ENCODE results near the gene AFTPH.

AFTPH gene

DNA sequence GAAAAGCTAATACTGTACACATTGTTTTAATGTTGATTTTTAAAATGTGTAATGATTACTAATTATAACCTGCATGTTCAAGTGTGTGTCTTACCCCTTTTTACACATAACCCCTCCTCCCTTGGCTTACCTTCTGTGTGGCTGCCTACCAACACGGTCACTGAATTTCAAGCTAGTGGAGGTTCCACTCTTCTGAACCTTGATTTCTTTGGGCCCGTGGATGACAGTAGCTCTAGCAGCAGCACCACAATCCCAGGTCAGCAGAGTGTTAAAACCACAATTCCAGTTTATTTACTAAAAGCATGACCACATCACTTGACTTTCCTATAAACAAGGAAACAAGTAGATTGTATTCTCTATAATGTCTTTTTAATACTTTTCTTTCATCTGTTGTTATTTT lies 56.9 kb downstream of the AFTPH start:
- DNase-seq (ENCODE audit: insufficient read length, low spot score) = no peak
- no peak for FAIRE-seq
- no peak for TF ChIP-seq POLR2AphosphoS5 (IDR thresholded peaks at IDR 0.05; ENCODE audit: low read depth, low read length)
- TF ChIP-seq SPI1 (IDR thresholded peaks at IDR 0.05; ENCODE audit: low read depth, low read length) = no peak
- no peak for TF ChIP-seq PAX5 (IDR thresholded peaks at IDR 0.05; ENCODE audit: insufficient read depth, low read length, severe bottlenecking)
- TF ChIP-seq TAF1 (IDR thresholded peaks at IDR 0.05; ENCODE audit: low read depth, low read length) = no peak
- TF ChIP-seq POU2F2 (IDR thresholded peaks at IDR 0.05; ENCODE audit: low read depth, low read length) = no peak
- no peak for TF ChIP-seq POLR2A (IDR thresholded peaks at IDR 0.05; ENCODE audit: low read depth, low read length)

DNA sequence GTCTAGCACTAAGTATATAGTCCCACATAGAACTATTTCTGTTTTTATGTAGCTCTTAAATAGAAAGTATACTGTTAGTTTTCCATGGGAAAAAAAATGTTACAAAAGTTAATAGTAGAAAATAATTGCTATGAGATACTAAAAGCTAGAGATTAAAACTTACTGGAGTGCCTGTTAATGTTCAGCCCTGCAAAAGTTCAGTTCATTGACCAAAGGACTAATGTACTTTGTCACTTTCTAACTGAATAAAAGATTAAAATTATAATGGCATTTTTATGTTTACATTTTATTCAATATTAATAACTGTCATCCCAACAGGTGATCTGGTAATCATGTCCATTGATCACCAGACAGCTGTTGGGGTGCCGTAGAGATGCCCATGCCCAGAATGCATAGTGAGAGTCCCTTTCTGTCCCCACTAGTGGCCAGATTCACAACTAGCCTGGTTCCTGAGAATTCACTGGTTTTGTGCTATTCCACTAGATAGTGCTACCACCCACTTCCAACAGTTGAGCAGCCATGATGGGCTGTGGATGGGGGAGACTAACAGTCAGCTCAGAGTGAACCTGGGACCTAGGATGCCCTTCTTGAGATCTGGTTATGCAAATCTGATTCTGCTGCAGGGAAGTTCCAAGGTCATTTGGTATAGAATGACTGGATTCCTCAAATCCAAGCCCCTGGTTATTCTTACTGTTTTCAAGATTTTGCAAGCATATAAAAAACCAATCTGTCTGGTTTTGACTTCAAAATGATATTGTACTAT lies 57.8 kb downstream of the AFTPH start:
- DNase-seq (ENCODE audit: insufficient read length, low spot score) (no peak), FAIRE-seq (peak; percentile 80)
- no peak for TF ChIP-seq POLR2AphosphoS5 (IDR thresholded peaks at IDR 0.05; ENCODE audit: low read depth, low read length)
- TF ChIP-seq POU2F2 (IDR thresholded peaks at IDR 0.05; ENCODE audit: low read depth, low read length) = peak; percentile 73; the same call in 1 of the 2 replicates

DNA sequence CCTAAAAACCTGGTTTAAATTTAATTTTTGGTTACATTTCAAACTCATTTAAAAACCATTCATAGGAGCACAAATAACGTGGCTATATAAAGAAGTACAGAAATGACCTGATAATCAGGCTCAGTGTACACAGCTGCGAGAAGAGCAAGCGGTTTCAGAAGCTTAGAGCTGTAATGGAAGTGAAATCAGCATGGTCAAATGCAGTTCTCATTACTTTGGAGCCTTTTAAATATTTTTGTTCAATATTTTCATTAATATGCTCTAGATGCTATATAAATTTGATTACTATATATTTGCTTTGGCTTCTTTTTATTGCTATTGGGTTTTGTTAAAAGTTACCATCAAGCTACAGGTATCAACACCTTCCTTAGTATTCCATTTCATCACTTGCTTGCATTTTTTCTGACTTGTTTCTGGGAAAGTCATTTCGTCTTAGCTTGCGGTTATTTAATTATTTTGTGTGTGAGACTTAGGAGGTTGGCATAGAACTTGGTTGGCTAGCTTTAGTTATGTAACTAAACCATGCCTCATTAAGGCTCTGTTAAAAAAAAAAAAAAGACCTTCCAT lies 58.7 kb downstream of the AFTPH start:
- FAIRE-seq = no peak
- no peak for DNase-seq (ENCODE audit: insufficient read length, low spot score)
- no peak for TF ChIP-seq POLR2A (IDR thresholded peaks at IDR 0.05; ENCODE audit: low read depth, low read length)
- TF ChIP-seq POU2F2 (IDR thresholded peaks at IDR 0.05; ENCODE audit: low read depth, low read length) = no peak
- TF ChIP-seq PAX5 (IDR thresholded peaks at IDR 0.05; ENCODE audit: insufficient read depth, low read length, severe bottlenecking) = no peak
- 0 out of 2 replicates have a peak, but pooled peaks have one; percentile 19 for TF ChIP-seq SPI1 (IDR thresholded peaks at IDR 0.05; ENCODE audit: low read depth, low read length)
- no peak for TF ChIP-seq TAF1 (IDR thresholded peaks at IDR 0.05; ENCODE audit: low read depth, low read length)
- TF ChIP-seq POLR2AphosphoS5 (IDR thresholded peaks at IDR 0.05; ENCODE audit: low read depth, low read length) = no peak

DNA sequence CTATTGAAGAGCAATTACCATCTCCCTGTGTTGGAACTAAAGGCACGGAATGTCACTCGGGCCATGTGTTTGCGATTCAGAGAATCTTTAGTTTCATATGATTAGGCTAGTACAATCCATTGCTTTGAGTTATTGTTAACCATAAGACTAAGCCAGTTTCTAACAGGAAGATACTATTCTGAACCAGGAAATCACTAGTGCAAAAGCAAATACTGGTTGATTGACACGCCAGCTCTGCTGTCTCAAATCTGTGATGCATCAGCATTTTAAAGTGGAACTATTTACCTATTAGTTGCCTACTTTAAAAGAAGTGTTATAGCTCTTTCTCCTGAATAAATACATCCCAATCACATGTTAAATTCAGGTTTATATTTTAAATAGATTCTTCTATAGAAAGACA lies 61.9 kb downstream of the AFTPH start:
- peak; percentile 76 for FAIRE-seq
- TF ChIP-seq PAX5 (IDR thresholded peaks at IDR 0.05; ENCODE audit: insufficient read depth, low read length, severe bottlenecking) = no peak
- no peak for TF ChIP-seq TAF1 (IDR thresholded peaks at IDR 0.05; ENCODE audit: low read depth, low read length)
- TF ChIP-seq POLR2A (IDR thresholded peaks at IDR 0.05; ENCODE audit: low read depth, low read length) = no peak
- no peak for TF ChIP-seq POU2F2 (IDR thresholded peaks at IDR 0.05; ENCODE audit: low read depth, low read length)
- no peak for TF ChIP-seq POLR2AphosphoS5 (IDR thresholded peaks at IDR 0.05; ENCODE audit: low read depth, low read length)
- no peak for TF ChIP-seq SPI1 (IDR thresholded peaks at IDR 0.05; ENCODE audit: low read depth, low read length)
- no peak for DNase-seq (ENCODE audit: insufficient read length, low spot score)

DNA sequence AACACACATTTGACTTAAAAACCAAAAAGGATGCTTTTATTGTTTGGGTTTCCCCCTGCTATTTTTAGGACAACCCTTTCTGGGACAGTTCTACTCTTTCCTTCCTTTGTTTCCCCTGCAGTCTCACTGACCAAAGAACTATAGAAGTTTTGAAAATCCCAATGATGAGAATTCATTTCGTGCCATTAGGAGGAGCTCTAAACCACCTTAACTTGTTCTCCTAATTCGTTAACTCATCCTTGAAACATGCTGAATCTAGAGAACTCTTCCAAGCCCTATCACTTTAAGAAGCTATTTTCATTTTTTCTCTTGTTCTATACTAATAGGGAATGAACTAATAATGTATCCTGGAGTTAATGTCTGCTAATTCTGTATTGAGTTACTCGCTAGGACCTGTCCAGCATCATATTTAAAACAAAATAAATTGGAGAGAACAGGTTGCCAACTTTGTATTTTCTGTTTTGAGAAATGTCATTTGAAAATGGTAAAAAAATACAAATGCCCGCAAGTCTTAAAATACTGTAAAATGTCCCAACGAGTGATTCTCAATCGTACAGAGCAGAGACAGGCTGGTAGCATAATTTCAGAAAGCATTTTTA lies 62.9 kb downstream of the AFTPH start:
- FAIRE-seq (peak; percentile 84), DNase-seq (ENCODE audit: insufficient read length, low spot score) (no peak)
- TF ChIP-seq POU2F2 (IDR thresholded peaks at IDR 0.05; ENCODE audit: low read depth, low read length) (no peak), POLR2AphosphoS5 (IDR thresholded peaks at IDR 0.05; ENCODE audit: low read depth, low read length) (no peak), SPI1 (IDR thresholded peaks at IDR 0.05; ENCODE audit: low read depth, low read length) (no peak), PAX5 (IDR thresholded peaks at IDR 0.05; ENCODE audit: insufficient read depth, low read length, severe bottlenecking) (no peak)

DNA sequence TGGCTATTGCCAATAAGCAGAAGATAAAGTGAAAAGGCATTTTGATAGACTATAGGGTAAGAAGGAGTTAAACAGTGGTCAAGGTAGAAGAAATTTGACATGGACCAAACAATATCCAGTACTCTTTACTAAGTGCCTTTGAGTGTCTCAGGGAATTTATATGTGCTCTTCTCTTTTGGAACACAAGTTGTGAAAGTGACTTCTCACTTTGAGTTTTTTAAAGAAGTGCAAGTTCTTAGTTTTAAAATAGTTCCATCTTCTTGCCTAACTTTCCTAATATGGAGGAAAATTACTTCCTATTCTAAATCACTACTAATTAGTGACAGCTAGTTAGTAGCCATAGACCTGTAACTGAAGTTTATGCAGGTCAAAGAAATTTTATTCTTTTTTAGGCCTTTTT lies 63.4 kb downstream of the AFTPH start:
- DNase-seq (ENCODE audit: insufficient read length, low spot score) (no peak), FAIRE-seq (peak; percentile 54)
- TF ChIP-seq POU2F2 (IDR thresholded peaks at IDR 0.05; ENCODE audit: low read depth, low read length) (no peak), SPI1 (IDR thresholded peaks at IDR 0.05; ENCODE audit: low read depth, low read length) (no peak), POLR2A (IDR thresholded peaks at IDR 0.05; ENCODE audit: low read depth, low read length) (no peak), PAX5 (IDR thresholded peaks at IDR 0.05; ENCODE audit: insufficient read depth, low read length, severe bottlenecking) (no peak), POLR2AphosphoS5 (IDR thresholded peaks at IDR 0.05; ENCODE audit: low read depth, low read length) (no peak), TAF1 (IDR thresholded peaks at IDR 0.05; ENCODE audit: low read depth, low read length) (no peak)

DNA sequence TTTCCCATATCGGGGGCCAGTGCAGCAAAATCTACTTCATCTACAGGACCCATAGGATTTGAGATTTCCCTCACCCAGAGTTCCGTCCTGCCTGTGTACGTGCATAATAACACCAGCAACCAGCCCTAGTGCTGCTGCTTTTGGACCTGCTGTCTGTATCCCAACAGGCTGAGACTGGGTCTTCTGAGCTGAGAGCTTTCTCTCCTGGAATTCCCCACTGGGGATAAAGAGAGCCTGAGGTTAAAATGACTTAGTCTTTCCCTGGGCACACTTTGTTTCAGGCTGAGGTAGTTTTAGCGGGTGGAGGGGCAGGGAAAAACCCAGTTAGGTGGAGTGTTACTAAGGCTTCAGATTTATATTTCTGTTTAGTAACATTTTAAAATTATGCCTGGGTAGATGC lies 67.1 kb downstream of the AFTPH start:
- FAIRE-seq (peak; percentile 40), DNase-seq (ENCODE audit: insufficient read length, low spot score) (no peak)
- TF ChIP-seq POLR2A (IDR thresholded peaks at IDR 0.05; ENCODE audit: low read depth, low read length) = no peak
- no peak for TF ChIP-seq POU2F2 (IDR thresholded peaks at IDR 0.05; ENCODE audit: low read depth, low read length)

DNA sequence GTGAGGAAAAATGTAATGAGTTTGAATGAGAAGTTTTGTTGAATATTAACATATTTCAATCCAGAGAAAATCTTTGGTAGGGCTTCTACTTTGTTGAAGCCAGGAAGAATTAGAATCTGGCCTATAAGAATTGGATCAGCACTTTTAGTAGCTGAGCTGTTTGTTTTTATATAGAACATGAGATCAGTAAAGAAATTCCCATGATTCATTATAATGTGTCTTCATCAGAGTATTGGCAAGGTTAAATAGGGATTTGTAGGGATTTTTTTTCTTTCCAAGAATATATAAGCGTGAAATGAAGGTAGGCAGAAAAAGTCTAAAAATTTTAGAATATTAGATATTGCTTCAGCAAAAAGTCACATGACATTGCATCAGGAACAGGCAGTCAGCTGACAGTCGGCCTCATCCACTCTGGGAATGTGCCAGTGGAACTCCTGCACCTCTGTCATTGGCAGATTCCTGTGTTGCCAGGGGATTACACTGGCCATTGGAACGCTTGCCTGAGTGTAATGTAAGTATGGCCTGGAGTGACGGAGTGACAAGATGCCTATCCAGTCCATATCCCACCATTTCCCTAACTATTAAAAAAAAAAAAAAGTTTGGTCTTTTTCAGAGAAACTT lies 69.0 kb downstream of the AFTPH start:
- FAIRE-seq = no peak
- TF ChIP-seq SPI1 (IDR thresholded peaks at IDR 0.05; ENCODE audit: low read depth, low read length) (no peak), POU2F2 (IDR thresholded peaks at IDR 0.05; ENCODE audit: low read depth, low read length) (no peak), POLR2A (IDR thresholded peaks at IDR 0.05; ENCODE audit: low read depth, low read length) (no peak), TAF1 (IDR thresholded peaks at IDR 0.05; ENCODE audit: low read depth, low read length) (no peak), POLR2AphosphoS5 (IDR thresholded peaks at IDR 0.05; ENCODE audit: low read depth, low read length) (no peak), PAX5 (IDR thresholded peaks at IDR 0.05; ENCODE audit: insufficient read depth, low read length, severe bottlenecking) (no peak)
- DNase-seq (ENCODE audit: insufficient read length, low spot score) = no peak

DNA sequence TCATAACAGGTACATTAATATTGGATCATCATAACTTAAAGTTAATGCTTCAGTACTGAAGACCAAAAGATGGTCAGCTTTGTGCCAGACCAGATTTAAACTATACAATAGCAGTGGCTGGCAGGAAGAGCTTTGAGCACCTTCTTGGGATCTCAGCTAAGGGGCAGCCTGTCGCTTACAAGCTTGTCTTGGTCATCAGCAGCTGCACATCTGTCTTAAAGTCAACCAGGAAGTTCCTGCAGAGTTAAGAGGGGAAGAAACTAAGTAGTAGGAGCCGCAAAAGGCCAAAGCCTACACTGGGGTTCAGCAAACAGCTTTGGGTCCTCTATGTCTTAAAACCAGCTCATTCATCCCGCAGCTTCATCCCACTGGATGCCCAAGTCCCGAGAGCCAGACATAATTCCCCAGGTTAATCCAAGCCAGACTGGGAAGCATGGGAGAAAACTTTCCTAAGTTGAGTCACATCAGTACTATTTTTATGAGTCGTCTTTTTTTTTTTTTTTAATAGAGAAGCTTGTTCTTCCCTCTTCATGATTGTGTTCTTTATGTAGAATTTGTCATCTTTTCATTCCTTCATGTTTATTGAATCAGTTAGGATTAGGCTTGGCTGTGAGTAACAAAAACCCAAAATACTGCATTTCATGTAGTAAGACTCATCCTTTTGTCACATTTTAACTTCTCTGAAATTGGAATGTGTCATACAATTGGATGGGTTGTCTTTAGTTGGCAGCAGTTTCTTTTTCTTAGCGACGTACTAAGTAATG lies 70.3 kb downstream of the AFTPH start:
- FAIRE-seq (no peak), DNase-seq (ENCODE audit: insufficient read length, low spot score) (no peak)
- TF ChIP-seq POU2F2 (IDR thresholded peaks at IDR 0.05; ENCODE audit: low read depth, low read length) = no peak
- no peak for TF ChIP-seq TAF1 (IDR thresholded peaks at IDR 0.05; ENCODE audit: low read depth, low read length)
- TF ChIP-seq PAX5 (IDR thresholded peaks at IDR 0.05; ENCODE audit: insufficient read depth, low read length, severe bottlenecking) = no peak
- no peak for TF ChIP-seq POLR2A (IDR thresholded peaks at IDR 0.05; ENCODE audit: low read depth, low read length)
- TF ChIP-seq POLR2AphosphoS5 (IDR thresholded peaks at IDR 0.05; ENCODE audit: low read depth, low read length) = no peak
- TF ChIP-seq SPI1 (IDR thresholded peaks at IDR 0.05; ENCODE audit: low read depth, low read length) = no peak

All from GM12891 (cell line).